ENCODE measurements around the gene MRPS18A.
"Not testable (repeated sequence)": the region's sequence is repeated elsewhere in the genome, so short reads cannot be mapped to it uniquely, and the experiment has no call there.

The MRPS18A gene

GRCh38 chr6:43716099-43716498 is 28.5 kb upstream of the MRPS18A start:
- no peak for ATAC-seq

DNA sequence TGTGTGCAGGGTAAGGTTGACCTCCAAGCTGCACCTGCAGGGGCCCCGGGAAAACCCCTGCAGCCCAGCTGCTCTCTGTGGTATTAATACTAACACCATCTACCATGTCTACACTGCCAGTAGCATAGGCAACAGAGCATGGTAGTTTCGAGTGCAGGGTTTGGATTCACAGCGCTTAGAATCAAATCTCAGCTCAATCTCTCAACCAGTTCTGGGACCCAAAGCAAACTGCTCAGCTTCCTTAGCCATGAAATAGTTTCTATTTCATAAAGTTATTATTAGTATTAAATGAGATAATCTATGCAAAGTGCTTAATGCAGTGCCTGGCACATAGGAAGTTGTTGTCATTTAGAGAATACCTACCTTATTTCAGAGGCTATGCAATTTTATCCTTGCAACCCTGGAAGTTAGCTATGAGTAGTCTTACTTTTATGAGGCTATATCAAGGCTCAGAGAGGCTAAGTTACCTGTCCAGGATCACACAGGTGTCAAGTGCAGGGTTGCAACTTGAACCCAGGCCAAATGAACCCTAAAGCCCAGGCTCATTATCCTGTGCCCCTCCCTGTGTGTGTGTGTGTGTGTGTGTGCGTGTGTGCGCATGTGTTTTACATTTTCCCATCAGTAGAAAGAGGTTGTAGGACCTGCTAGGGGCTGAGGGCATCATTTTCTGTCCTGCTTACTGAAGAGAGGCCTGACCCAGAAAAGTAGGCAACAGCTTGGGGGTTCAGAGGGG is 27.6 kb upstream of the MRPS18A start:
- peak; percentile 58 to 64 for ATAC-seq

DNA sequence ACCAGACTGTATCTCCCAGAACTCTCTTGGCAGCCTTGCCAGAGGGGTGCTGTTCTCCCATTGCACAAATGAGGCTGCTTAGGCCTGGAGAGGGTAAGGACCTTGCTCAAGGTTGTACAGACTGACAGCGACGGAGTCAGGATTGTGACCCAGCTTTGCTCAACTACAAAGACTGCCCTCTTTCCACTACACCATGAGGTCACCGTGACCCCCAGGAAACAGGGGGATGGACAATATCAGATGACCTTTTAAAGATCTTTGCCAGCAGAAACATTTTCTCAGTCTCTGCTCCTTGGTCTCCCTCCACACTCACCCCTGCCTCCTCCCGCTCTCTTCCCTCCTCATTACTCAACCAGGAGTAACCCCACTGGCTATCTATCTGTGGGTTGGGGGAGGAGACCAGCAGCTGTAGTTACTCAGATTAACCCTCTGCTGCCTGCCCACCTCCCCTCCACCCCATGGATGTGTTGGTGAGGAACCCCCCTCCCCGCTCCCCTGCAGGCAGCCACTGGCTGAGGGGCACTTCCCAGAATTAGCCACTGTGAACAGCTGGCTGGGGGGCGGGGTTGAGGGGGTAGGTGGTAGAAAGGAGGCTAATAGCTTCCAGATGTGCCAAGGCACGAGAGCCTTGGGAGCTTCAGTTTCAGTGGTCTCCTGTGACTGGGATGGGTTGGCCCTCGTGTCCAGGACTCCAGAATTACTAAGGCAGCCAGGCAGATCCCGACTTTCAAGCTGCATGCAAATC is 26.9 kb upstream of the MRPS18A start:
- no peak for ATAC-seq

- ATAC-seq = no peak
These were observed 26.2 kb upstream of the MRPS18A start for GRCh38 chr6:43713643-43714310.

DNA sequence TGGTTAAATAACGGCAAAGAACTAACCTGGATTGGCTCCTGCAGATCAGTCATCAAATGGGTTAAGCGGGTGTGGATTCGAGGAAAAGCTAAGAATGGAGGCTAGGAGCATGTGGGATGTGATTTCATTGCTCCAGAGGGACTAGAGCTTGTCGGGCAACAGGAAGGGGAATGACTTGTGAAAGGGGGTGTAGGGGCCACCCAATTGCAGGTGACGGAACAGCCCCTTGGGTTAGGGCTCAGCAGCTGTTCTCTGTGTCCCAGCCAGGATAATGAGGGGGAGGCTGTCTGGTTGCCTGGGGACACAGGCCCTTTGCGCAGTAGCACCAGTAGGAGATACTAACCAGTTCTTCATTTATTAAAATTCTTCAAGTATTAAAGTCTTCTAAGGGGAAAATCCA is 25.0 kb upstream of the MRPS18A start:
- ATAC-seq = no peak

DNA sequence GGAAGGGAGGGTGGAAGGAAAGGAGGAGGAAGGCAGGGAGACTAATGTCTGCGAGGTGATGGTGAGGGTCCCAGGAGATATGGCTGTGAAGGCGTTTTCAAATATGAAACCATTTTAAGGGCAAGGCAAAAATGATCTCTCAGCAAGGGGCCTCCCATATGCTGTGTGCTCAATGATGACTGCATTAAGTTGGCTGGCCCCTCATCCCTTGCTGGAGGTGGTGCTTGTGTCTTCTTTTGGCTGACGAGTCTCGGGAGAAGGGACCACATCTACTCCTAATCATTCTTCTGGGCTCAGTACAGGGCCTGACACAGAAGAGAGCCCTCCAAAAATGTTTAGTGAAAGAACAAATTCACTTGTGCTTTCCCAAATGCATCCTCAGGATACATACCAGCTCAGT is 23.0 kb upstream of the MRPS18A start:
- ATAC-seq = no peak

- ATAC-seq = no peak
These were observed 22.2 kb upstream of the MRPS18A start for GRCh38 chr6:43709654-43710303.

- no peak for ATAC-seq
These were observed 21.5 kb upstream of the MRPS18A start for GRCh38 chr6:43708860-43709653.

DNA sequence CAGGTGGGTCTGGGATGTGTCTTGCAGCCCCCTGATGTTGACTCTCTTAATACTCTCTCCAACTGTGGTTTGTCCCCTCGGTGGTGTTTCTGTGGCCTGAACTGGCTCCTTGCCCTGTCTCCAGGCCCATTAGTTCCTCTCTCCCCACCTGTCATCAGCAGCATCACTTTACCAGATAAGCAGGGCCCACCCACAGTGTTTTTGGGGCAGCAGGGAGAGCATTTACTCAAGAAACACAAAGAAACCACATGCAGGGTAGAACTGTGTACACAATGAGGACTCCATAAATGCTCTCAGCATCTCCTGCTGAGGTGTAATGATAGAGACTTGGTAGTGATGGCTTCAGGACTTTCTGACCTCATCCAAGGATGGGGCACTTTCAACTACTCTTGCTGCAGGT is 20.2 kb upstream of the MRPS18A start:
- no peak for ATAC-seq

DNA sequence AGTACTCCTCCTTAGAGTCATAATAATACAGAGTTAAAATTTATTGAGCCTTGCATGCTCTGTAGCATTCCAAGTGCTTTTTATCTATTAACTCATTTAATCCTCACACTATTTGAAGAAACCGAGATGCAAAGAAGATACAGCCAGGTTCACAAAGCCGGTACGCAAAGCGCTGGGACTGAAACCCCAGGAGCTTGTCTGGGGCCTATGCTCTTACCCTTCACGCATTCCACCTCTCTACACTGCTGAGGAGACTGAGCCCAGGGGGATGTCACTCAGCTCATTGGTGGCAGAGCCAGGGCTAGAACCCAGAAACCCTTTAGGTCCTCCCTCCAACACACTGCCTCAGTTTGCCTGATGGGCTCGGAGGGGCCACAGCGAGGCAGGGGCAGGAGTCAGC is 19.7 kb upstream of the MRPS18A start:
- no peak for ATAC-seq

- ATAC-seq = no peak
These were observed 19.2 kb upstream of the MRPS18A start for GRCh38 chr6:43706788-43707187.

- ATAC-seq = no peak
These were observed 18.4 kb upstream of the MRPS18A start for GRCh38 chr6:43705996-43706395.

DNA sequence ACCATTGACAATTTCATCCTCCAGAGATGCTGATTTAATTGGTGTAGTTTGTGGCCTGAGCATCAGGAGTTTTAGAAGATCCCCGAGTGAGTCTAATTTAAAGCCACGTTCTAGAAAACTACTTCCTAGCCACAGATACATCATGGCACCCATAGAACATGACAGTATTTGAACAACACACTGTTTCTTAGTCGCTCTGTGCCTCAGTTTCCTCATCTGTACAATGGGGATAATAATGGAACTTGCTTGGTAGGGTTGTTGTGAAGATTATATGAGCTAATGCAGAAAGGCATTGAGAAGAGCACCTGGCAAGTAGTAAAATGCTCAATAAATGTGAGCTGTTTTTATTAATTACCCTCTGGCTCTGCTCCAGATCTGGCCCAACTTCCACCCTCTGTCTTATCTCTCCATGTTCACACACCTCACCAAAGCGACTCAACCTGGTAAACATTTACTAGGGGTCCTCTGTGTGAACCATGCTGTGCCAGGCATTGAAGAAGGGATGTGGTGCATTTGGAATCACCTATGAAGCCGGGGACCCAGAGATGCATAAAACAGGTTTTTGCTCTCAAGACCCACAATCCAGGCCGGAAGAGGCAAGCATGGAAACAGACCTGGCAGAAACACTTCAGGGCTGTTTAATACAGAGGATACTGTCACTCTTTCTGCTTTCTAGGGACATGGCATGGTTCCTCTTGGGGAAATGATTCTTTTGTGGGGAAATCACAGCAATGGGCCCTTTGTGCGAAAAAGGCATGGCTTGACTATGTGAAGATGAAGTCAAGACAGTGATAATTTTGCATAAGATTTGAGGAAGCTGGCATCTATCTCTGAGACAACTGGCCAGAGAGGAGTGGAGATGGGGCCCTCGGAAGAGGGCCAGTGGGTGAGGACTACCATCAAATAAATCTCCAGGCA is 16.2 kb upstream of the MRPS18A start:
- no peak for ATAC-seq

GRCh38 chr6:43702534-43703440 is 15.2 kb upstream of the MRPS18A start:
- peak in 1 of 2 donors; percentile 17 for ATAC-seq

DNA sequence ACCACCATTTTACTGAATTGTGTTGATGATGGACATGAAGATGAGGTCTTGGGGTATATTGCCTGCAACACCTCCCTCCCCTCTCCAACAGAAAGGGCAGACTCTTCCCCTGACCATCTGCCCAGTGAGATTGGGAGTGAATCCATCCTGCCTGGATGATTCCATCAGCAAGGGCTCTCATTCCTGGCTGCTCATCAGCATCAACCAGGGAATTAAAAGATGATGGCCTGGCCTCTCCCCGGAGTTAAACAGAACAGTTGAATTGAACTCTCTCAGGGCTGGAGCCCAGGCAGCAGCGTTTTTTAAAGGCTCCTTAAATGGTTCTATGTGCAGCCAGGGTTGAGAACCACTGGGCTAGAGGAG is 14.6 kb upstream of the MRPS18A start:
- no peak for ATAC-seq

- ATAC-seq = not testable (repeated sequence)
These were observed 13.5 kb upstream of the MRPS18A start for GRCh38 chr6:43700939-43701560.

DNA sequence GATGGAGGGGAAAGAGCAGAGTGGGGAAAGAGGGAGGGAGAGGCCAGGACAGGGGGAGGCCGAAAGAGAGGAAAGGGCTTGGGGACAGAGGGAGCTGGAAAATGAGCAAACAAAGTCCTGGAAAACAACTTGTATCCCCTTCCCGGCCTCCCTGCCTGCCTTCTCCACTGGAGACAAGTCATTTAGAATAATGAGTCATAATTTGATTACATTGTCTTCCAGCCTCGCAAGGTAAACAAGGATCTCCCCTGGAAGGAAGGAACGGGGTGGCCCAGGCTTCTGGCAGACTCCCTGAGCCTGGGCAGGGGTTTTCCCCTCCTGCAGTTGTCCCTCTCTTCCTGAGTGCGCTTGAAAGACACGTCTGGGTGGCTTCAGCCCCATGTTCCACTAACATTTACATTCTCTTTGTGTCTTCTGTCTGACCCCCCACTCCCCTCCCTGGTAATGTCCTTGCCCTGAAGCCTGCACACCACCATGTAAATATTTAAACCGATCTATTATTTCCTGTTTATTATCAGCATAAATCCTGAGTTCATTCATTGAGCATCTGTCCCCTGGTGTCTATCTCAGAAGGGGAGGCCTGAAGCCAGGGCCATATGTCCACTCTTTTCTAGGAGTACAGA is 12.1 kb upstream of the MRPS18A start:
- no peak for ATAC-seq

DNA sequence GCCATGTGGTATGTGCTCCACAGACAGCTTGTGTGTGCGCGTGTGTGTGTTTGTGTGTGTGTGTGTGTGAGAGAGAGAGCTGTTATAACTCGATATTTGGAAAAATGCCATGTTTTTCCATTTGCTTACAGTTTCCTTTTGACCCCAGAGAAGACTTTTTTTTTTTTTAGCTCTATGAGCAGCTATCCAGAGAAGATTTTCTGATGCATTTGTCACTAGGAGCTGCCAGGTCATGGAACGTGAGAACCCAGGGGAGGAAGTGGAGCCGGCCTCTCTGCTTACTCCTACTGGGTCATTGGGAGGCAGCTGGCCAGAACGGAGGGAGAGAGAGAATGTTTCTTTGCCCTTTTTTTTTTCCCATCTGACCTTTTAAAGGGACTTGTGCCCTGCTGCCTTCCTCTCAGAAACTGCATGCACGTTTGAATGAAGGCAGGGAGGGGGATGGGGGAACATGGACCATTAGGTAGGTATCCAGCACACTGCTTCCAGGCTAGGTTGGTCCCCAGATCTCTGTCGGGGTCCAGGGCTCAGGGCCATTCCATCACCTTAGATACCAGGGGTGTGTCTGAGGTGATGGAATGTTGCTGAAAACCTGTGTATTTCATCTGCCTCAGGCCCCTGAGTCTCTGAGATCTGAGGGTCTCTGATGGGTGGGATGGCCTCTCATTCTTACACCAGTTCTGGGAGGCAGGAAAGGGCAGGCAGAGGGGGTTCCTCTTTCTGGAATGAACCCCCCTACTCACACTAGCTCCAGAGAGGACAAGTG is 11.2 kb upstream of the MRPS18A start:
- no peak for ATAC-seq

GRCh38 chr6:43697421-43697820 is 9.8 kb upstream of the MRPS18A start:
- ATAC-seq = no peak

All from activated CD4-positive, CD25-positive, alpha-beta regulatory T cell treated with anti-CD3 and anti-CD28 coated beads, Interleukin-2, amount 50 U/mL, for 24 hours (primary cell).